GM21423 (cell line): Measurements from ENCODE around the gene DNMBP.
"Not testable (repeated sequence)": the region's sequence is repeated elsewhere in the genome, so short reads cannot be mapped to it uniquely, and the experiment has no call there.

Experiments
- ATAC-seq: cut with Tn5 transposase; IDR thresholded peaks from one replicate; pipeline ENCODE4 v1.9.1; 2021; ENCODE audit warnings: mild to moderate bottlenecking, moderate library complexity; ENCODE audit not compliant: unreplicated experiment

The DNMBP gene

DNA sequence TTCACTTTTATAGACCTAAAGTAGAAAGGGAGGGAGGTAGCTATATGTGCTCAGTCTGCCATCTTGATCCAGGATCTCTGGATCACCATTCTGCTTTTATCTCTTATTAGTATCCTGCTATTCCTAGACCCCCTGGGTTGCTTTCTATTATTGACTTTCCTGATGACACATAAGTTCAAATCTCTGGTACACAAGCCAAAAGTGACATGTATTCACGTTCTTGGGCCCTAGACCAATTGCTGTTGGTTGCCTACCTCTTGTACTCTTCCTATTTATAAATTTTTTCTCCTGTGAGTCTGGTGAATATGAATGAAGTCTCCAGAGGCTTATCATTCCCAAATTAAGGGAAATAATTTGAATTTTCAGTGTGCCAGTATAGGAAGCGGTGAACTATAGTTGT lies 56.9 kb downstream of the DNMBP start:
- no peak for ATAC-seq

DNA sequence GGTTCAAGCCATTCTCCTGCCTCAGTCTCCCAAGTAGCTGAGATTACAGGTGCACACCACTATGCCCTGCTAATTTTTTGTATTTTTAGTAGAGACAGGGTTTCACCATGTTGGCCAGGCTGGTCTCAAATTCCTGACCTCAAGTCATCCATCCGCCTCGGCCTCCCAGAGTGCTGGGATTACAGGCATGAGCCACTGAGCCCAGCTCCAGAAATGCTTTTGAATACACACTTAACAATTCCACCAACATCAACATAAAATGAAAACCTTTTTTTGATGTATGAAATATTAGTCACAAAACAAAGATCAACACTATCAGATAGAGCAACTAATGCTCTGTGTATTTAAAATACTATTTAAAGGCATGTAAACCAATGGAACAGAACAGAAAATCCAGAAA lies 63.7 kb downstream of the DNMBP start:
- ATAC-seq = not testable (repeated sequence)

DNA sequence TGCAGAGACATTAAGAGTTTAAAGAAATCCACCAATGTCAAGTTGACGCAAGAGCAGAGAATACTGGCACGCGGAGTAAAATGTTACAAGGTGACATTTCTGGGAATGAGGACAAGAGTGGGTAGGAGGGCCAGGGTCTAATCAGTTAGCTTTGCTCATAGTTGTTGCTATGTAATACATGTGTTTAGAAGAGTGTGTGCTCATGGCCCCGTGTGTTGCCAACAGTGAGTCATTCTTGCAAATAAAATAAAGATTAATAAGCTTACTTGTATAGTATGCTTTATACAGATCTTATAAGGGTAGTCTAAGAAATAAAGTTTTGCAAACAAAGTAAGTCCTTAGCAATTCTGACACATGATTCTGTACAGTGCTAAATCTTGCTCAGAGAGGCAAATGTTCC lies 64.5 kb downstream of the DNMBP start:
- ATAC-seq = no peak

- no peak for ATAC-seq
Measured at GRCh38 chr10:99944860-99945259, 64.9 kb downstream of the DNMBP start.

DNA sequence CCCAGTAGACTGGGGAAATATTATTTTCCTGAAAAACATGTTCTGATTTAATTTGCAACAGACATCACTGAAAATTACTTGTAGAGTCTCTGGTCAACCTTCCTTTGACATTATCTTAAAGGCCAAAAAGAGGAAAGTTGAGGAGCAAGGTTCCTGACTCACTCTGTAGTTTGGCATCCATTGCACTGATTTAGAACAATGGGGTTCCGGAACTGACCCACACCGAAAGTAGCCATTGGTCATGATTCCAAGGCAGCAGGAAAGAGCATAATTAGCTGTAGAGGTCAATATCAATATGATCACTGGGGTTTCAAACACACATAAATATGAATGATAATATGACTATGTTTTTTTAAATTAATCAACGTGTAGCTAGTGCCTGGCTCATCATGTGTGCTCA lies 65.8 kb downstream of the DNMBP start:
- no peak for ATAC-seq

GRCh38 chr10:99941942-99942820 lies 67.6 kb downstream of the DNMBP start:
- no peak for ATAC-seq

- ATAC-seq = peak; percentile 74
Measured at GRCh38 chr10:99938563-99938962, 71.2 kb downstream of the DNMBP start.

GRCh38 chr10:99937630-99938029 lies 72.1 kb downstream of the DNMBP start:
- ATAC-seq = peak; percentile 62

DNA sequence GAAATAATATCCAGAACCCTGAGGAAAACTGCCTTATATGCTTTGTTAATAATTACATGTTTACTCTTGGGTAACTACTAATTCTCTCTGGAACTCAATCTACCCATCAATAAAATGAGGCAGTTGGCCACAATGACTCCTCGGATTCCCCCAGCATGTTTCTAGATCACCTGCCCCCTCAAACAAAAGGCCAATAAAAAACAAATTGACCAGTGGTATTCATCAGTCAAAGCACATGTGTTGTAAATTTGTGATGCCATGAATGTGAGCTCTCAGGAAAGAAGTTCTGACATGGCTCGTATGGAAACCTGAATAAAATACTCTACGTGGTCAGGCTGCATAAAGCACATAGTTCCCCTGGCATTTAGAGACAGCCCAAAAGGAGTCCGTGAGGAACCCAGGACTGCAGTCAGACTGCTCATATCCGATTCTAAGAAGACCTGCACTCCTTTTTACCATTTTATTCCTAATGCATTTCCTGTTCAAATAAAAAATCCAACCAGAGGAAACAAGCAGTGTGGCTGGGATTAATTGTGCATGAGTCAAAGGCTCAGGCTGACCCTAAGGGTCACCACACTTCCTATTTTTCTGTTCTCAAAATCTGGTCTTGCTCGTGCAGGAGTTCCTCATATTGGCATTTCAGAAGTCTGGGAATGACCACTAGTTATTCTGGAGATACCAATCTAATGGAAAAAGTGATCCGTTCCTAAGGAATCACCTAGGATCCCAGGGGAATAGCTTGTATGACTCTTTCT lies 77.4 kb downstream of the DNMBP start:
- not testable (repeated sequence) for ATAC-seq

DNA sequence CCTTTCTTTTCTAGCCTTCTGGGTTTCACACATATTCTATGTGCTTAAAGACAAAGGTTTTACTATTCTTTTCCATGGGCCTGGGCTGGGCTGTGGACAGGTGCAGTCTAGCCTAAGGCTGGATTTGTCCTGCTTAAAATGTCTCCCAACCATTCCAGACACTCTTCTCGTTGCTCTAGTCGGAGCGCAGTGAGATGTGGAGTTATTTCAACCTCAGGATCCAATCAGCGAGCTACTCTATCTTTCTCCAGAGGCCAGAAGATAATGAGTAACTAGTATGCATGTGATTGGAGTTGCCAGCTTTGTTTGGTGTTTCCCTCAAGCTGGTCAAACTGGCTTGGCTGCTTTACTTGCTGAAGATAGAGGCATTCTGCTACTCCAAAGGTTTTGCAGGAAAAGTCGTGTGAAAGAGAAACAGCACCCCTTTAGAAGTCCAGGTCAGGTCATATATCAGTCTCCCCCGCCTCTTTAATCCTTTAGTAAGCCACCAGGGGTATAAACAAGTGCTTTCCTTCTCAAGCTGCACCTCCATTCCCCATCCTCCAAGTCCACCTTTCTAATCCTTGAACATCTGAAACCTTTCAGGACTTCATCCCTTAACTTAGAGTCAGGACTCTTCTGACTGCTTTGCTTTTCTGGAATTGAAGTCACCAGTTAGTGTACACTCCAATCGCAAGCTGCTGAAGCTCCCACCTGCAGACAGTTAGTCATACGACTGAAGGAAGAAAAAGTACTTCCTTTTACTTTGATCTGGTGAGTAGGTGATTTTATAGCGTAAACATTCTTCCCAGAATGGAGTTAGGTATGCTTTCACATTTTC lies 78.8 kb downstream of the DNMBP start:
- no peak for ATAC-seq

GRCh38 chr10:99929360-99929759 lies 80.4 kb downstream of the DNMBP start:
- no peak for ATAC-seq

DNA sequence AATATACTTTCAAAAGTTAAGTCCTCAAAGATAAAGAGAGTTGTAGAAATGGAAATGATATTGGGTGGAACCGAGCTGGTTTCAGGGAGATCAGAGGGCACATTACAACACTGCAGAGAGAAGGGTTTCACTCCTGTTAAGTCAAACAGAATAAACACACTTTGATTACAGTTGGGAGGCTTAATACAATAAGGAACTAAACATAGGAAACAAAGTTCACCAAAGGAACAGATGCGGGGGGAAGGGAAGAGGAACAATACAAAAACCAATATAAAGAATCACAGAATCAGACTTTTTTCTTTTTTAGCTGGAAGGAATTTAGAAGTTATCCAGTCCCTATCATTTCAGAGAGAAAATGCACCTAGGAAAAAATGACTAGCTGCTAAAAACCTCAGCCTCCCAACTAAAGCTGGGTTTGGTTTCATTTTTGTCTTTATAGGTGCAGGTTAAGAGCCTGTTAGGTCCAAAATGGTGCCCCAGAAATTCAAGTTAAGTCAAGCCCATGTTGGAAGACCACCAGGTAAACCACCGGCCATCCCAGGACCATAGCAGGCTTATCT lies 81.9 kb downstream of the DNMBP start:
- ATAC-seq = no peak

DNA sequence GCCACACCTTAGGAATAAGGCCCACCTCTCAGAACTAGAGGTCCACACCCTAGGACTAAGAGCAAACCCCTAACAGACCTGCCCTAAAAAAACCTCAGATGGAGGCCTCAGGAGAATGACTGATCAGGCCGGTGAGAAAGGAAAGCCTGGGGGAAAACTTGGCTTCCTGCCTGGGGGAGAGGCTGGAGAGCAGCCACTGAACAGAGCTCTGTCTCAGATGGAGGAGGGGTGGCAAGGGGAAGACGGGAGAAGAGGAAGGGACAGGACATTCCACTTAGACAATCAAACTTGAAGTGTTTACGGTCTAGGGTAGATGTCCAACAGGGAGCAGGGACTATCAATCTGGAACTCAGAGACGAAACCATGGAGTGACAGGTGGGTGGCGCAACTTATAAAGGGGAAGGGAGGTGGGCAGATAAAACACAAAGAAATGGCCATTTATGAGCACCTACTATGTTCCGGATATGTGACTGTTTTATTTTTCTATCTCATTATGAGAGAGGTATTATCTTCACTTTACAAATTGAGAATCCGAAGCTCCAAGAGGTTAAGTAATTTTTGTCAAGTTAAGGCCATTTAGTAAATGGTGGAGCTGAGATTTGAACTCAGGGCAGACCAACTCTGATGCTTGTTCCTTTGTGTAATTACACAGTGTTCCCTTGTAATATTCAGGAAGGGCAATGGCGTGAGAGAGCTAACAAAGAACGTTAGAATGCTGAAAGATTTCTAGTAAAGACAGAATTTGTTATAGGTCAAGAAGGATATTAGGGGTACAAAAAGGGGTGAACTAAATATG lies 82.6 kb downstream of the DNMBP start:
- ATAC-seq = no peak

DNA sequence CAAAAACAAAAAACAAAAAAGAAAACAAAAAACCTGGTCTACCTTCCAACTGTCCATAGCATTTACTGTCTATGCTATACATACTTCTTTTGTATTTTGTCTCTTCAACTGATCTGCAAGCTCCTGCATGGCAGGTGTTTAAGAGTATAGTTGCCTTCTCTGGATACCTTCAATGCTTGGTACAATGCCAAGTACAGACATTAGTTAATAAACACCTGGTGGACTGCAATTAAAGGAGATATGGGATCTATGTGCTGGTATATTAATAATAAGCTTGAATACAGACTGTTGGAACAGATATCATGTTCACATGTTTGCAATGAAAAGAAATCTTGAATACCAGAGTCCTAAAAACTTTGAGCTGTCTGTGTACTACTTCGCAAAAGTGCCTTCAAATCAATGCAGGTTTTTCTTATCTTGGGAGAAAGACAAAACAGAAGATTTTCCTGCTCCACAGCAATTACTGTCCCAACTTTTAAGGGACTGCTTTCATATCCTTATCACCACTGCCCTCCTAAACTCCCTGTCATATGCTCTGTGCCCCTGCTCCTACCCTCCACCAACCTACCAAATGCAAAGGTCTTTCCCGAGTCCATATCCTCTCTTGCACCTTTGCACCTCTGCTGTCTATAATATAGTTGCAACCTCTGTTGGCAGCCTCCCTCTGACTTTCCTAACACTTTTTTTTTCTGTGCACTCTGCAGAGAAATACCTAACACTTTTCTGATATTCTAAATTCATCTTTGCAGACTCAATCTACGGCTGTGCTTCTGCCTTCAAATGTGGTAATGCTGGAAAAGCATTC lies 85.1 kb downstream of the DNMBP start:
- no peak for ATAC-seq

DNA sequence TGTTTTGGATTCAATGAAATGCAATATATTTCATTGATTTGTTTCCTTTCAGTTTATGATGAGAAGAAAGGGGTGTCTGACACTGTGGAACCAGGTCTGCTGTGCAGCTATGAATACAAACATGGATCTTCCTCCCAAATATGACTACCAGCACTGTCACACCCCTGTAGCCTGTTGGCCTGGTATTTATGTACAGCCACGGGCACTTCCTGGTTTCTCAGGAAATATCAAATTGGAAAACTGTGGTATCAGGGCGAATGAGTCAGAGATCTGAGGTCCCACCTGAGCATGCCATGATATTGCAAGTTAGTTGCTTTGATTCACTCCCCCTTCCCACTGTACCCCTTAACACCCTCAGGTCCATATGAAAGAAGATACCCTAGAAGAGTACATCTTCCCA lies 87.8 kb downstream of the DNMBP start:
- no peak for ATAC-seq

GRCh38 chr10:99920901-99921300 lies 88.8 kb downstream of the DNMBP start:
- no peak for ATAC-seq

DNA sequence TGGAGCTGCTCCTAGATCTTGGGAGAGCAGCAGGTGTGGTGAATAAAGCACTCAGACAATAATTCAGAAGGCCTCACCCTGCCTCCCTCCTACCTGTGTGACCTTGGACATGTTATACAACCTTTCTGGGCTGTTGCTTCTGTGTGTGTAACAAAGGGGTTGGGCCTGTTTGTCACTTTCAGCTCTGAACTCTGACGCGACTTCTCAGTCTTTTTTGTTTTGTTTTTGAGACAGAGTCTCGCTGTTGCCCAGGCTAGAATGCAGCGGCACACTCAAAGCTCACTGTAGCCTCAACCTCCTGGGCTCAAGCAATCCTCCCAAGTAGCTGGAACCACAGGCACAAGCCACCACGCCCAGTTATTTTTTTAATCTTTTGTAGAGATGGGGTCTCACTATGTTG lies 89.3 kb downstream of the DNMBP start:
- ATAC-seq = no peak

DNA sequence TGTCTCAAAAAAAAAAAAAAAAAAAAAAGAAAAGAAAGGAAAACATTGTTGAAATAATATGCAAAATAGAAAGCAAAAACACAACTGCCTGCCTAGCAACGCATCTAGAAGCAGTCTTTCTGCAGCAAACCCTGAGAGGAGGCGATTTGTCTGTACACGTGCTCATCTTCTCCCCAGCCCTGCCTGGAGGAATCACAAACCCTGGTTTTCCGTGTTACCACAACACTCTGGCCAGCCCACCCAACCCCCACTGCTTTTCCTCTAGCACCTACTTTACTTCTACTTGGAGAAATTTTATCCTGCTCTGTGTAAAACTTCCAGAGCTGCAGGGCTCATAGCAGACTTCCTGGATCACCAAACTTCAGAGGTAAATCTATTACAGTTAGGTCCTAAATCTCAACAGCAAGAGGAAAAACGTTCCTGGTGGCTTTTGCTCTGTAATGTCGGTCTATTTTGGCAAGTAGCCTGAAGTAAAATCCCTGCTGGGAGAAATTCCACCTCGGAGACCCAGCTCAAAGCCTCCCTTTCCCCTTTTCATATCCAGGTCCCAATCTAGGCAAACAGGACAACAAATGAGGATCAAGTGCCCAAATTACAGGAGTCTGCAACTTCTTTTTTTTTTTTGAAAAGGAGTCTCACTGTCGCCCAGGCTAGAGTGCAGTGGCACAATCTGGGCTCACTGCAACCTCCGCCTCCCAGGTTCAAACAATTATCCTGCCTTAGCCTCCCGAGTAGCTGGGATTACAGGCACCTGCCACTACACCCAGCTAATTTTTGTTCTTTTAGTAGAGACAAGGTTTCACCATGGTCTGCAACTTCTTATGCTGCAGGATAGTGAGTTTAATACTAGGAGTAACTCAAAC lies 91.6 kb downstream of the DNMBP start:
- no peak for ATAC-seq
